HEK293T (cell line): ENCODE measurements around the gene ADAMTSL2.

Source experiments
- CTCF ChIA-PET: fragments of 350-600 bp; formaldehyde crosslinking; extraction: SDS; loops from one replicate; lab custom pipeline; 2021; ENCODE audit warnings: antibody characterized with exemption, inconsistent platforms; lab: Yijun Ruan, JAX
- POLR2A ChIA-PET: fragments of 350-600 bp; formaldehyde crosslinking; extraction: SDS; loops from one replicate; lab custom pipeline; 2020; ENCODE audit warnings: antibody characterized with exemption, inconsistent platforms; lab: Yijun Ruan, JAX
- DNase-seq: peaks from one replicate; pipeline ENCODE4 v3.0.0; 2012; ENCODE audit warnings: mixed read lengths; ENCODE audit errors: extremely low spot score
- ARNT ChIP-seq: fragments of 450-650 bp; IDR thresholded peaks from 2 replicates; pipeline ENCODE4 v1.6.1; 2017; ENCODE audit warnings: mild to moderate bottlenecking
- BHLHE40 ChIP-seq: fragments of 450-650 bp; IDR thresholded peaks from 2 replicates; pipeline ENCODE4 v1.6.1; 2016; ENCODE audit warnings: mild to moderate bottlenecking, moderate library complexity, borderline replicate concordance
- CTBP1 ChIP-seq: fragments of 450-650 bp; IDR thresholded peaks from 2 replicates; pipeline ENCODE4 v1.6.1; 2016; ENCODE audit warnings: borderline replicate concordance
- ELF4 ChIP-seq: fragments of 450-650 bp; IDR thresholded peaks from 2 replicates; pipeline ENCODE4 v1.6.1; 2017; ENCODE audit warnings: antibody characterized with exemption
- FOXA1 ChIP-seq: fragments of 450-650 bp; IDR thresholded peaks from 2 replicates; pipeline ENCODE4 v1.6.1; 2016; ENCODE audit warnings: mild to moderate bottlenecking
- FOXK2 ChIP-seq: fragments of 450-650 bp; IDR thresholded peaks from 2 replicates; pipeline ENCODE4 v1.6.1; 2016; ENCODE audit warnings: mild to moderate bottlenecking
- FOXM1 ChIP-seq: fragments of 450-650 bp; IDR thresholded peaks from 2 replicates; pipeline ENCODE4 v1.6.1; 2017; ENCODE audit warnings: mild to moderate bottlenecking, borderline replicate concordance
- HDGF ChIP-seq: fragments of 450-650 bp; IDR thresholded peaks from 2 replicates; pipeline ENCODE4 v1.6.1; 2017; ENCODE audit warnings: antibody characterized with exemption, borderline replicate concordance
- L3MBTL2 ChIP-seq: fragments of 450-650 bp; conservative IDR thresholded peaks from 2 replicates; pipeline ENCODE4 v1.6.1; 2016; ENCODE audit warnings: mild to moderate bottlenecking
- LEF1 ChIP-seq: fragments of 450-650 bp; IDR thresholded peaks from 2 replicates; pipeline ENCODE4 v1.6.1; 2017; ENCODE audit warnings: mild to moderate bottlenecking, borderline replicate concordance
- NFRKB ChIP-seq: fragments of 450-650 bp; IDR thresholded peaks from 2 replicates; pipeline ENCODE4 v1.6.1; 2016; ENCODE audit warnings: mild to moderate bottlenecking, moderate library complexity
- SP1 ChIP-seq: fragments of 450-650 bp; IDR thresholded peaks from 2 replicates; pipeline ENCODE4 v1.6.1; 2017
- SUZ12 ChIP-seq: fragments of 450-650 bp; IDR thresholded peaks from 2 replicates; pipeline ENCODE4 v1.6.1; 2016; ENCODE audit warnings: mild to moderate bottlenecking
- TARDBP ChIP-seq: fragments of 450-650 bp; IDR thresholded peaks from 2 replicates; pipeline ENCODE4 v1.6.1; 2016
- ZNF384 ChIP-seq: fragments of 450-650 bp; IDR thresholded peaks from 2 replicates; pipeline ENCODE4 v1.6.1; 2016
- TF ChIP-seq, protein P1 (sequence below): fragments of 450-650 bp; IDR thresholded peaks from 2 replicates; pipeline ENCODE4 v1.6.1; 2016

ADAMTSL2 gene

GRCh38 chr9:133499892-133500270 is 34.6 kb upstream of the ADAMTSL2 start:
- ChIA-PET CTCF (no interaction called here), POLR2A (no interaction called here)
- no peak for TF ChIP-seq TARDBP
- no peak for TF ChIP-seq SP1
- DNase-seq = no peak

DNA sequence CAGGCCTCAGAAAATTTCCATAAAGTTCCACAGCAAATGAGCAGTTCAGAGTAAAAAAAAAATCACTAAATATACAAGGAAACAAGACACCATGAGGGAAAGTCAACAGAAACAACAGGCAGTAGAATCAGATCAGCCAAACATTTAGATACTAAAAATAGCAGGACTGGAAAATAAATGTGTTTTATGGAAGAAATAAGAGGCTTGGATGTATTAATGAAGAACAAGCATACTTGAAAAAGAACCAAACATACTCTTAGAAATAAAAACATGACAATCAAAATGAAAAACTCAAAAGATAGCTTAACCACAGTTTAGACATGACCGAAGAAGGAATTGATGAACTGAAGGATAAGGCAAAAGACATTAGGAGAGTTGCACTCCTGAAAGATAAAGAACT is 32.4 kb upstream of the ADAMTSL2 start:
- POLR2A ChIA-PET = no interaction called here
- CTCF ChIA-PET = no interaction called here
- DNase-seq = no peak
- TF ChIP-seq TARDBP (no peak), CTBP1 (no peak), FOXM1 (no peak), ELF4 (no peak), ARNT (no peak), ZNF384 (no peak), NFRKB (no peak), L3MBTL2 (no peak), FOXA1 (no peak), FOXK2 (no peak)
- TF ChIP-seq, protein P1, sequence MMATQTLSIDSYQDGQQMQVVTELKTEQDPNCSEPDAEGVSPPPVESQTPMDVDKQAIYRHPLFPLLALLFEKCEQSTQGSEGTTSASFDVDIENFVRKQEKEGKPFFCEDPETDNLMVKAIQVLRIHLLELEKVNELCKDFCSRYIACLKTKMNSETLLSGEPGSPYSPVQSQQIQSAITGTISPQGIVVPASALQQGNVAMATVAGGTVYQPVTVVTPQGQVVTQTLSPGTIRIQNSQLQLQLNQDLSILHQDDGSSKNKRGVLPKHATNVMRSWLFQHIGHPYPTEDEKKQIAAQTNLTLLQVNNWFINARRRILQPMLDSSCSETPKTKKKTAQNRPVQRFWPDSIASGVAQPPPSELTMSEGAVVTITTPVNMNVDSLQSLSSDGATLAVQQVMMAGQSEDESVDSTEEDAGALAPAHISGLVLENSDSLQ = no peak

GRCh38 chr9:133505186-133505830 is 29.2 kb upstream of the ADAMTSL2 start:
- no peak for DNase-seq
- CTCF ChIA-PET = no interaction called here
- TF ChIP-seq LEF1 = no peak
- TF ChIP-seq ELF4 = no peak
- no peak for TF ChIP-seq HDGF
- no peak for TF ChIP-seq FOXA1
- TF ChIP-seq ARNT = no peak
- POLR2A ChIA-PET = no interaction called here

GRCh38 chr9:133505901-133506652 is 28.4 kb upstream of the ADAMTSL2 start:
- POLR2A ChIA-PET = no interaction called here
- no peak for TF ChIP-seq BHLHE40
- CTCF ChIA-PET = no interaction called here
- DNase-seq = no peak

DNA sequence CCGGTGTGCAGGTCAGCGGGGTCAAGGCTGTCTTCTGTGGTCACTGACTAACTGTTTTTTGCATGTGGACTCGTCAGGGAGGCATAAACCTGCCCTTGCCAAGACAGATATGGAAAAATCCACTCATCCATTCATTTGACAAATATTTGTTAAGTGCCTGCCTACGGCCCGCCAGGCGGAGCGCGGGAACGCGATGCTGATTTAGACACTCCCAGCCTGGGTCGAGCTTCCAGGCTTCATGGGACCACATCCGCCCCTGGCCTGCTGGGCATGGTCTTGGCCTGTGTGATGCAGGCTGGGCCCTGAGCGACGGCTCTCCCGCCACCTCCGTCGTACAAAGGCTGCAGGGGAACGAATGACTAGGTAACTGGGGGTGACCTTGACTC is 27.9 kb upstream of the ADAMTSL2 start:
- CTCF ChIA-PET = no interaction called here
- no peak for TF ChIP-seq HDGF
- no peak for TF ChIP-seq L3MBTL2
- no peak for TF ChIP-seq ARNT
- no peak for TF ChIP-seq SUZ12
- TF ChIP-seq, protein P1 = no peak
- TF ChIP-seq FOXK2 = no peak
- TF ChIP-seq FOXA1 = no peak
- no peak for TF ChIP-seq CTBP1
- no peak for TF ChIP-seq LEF1
- TF ChIP-seq FOXM1 = no peak
- POLR2A ChIA-PET = no interaction called here
- DNase-seq = no peak

DNA sequence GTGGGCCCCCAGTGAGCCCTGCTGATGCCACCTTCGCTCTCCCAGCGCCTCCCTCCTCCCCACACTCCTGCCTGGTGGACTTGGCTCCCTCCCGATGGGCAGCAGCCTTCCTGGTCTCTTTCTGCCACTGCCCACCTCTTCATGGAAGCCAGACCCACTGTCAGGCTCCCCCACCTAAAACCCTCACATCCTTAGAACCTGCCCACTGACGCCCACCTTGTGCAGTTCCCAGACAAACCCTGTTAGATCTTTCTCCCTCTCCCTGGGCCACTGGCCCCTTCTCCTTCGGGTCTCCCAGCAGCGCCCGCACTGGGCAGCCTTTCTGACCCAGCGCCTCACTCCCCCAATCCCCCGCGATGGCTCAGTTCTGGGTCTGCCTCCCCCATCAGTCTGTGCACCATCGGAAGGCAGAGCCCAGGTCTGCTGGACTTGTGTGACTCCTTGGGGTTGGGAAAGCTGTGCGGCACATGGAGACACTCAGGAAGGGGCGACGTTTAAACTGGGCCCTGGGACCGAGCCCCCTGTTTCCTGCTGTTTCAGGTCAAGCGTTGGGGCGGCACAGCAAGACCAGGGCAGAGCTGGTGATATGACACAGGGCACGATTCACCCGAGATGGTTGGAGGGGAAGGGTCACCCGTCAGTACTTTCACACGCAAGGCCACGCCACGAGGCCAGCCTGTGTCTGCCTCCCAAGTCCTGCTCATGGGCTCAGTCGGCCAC is 27.1 kb upstream of the ADAMTSL2 start:
- POLR2A ChIA-PET = no interaction called here
- CTCF ChIA-PET = no interaction called here

More for the DNA sequence above, 27.1 kb upstream of the ADAMTSL2 start:
- DNase-seq = no peak
- TF ChIP-seq ELF4 (no peak), BHLHE40 (no peak), FOXA1 (no peak), SP1 (no peak), TARDBP (no peak), HDGF (no peak), NFRKB (no peak), L3MBTL2 (no peak), ZNF384 (no peak), ARNT (no peak), SUZ12 (no peak), LEF1 (no peak), FOXM1 (no peak), FOXK2 (no peak), CTBP1 (no peak)
- TF ChIP-seq, protein P1 = no peak
